ENCODE measurements around the gene GIT2.

GIT2 gene

GRCh38 chr12:109963330-109963729 is 32.8 kb downstream of the GIT2 start:
- no peak overlapping the region for H3K27ac ChIP-seq (ENCODE audit: low read depth, low read length)
- no peak overlapping the region for H3K9ac ChIP-seq (ENCODE audit: low read length)
- H3K36me3 ChIP-seq (ENCODE audit: control insufficient read depth, insufficient read depth, low read length), result peaks cover 20% of the 10 kb centered on the region
- no peaks in the 10 kb centered on the region for H3K27me3 ChIP-seq (ENCODE audit: control insufficient read depth, insufficient read depth, low read length)
- H3K4me3 ChIP-seq (ENCODE audit: low read length), result no peak overlapping the region
- no peaks in the 10 kb centered on the region for H3K4me1 ChIP-seq (ENCODE audit: control insufficient read depth, insufficient read depth, low read length)

DNA sequence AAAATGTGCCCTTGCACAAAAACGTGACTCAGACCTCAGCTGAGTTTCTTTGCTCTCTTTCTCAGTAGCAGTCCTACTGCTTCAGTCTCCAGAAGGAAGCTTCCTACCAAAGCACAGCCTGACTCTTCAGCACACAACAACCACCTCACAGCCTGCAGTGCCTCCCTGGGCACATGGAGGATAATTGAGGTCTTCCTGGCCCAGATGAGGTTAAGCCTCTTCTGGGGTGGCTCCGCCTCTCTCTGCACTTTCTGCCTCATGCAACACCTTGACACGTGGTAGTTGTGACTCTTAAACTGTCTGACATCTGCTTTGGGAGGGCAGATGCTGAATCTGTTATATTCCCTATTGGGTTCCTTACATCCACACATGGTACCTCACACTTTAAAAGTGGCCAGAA is 33.8 kb downstream of the GIT2 start:
- Histone ChIP-seq H3K4me1 (ENCODE audit: control insufficient read depth, insufficient read depth, low read length) (no peaks in the 10 kb centered on the region), H3K36me3 (ENCODE audit: control insufficient read depth, insufficient read depth, low read length) (peaks cover 20% of the 10 kb centered on the region), H3K27ac (ENCODE audit: low read depth, low read length) (no peak overlapping the region), H3K4me3 (ENCODE audit: low read length) (no peak overlapping the region), H3K27me3 (ENCODE audit: control insufficient read depth, insufficient read depth, low read length) (no peaks in the 10 kb centered on the region), H3K9ac (ENCODE audit: low read length) (no peak overlapping the region)

DNA sequence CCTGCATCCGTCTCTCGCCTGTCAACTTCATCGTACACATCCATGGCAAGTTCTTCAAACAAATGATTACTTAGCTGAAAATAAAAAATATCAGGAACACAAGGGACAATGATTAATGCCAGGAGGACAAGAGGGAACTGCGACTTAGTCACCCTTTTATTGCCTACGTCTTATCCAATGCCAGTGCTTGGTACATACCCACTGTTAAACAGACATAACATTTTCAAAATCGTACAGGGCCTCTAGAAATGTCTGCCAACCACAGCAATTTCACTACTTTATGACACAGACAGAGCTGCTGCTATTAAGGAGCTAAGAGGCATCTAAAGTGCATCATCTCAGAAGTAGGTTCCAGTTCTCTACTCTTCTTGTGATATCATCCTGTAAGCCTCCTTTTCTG is 34.6 kb downstream of the GIT2 start:
- Histone ChIP-seq H3K27ac (ENCODE audit: low read depth, low read length) (no peak overlapping the region), H3K9ac (ENCODE audit: low read length) (no peak overlapping the region), H3K4me1 (ENCODE audit: control insufficient read depth, insufficient read depth, low read length) (no peaks in the 10 kb centered on the region), H3K27me3 (ENCODE audit: control insufficient read depth, insufficient read depth, low read length) (no peaks in the 10 kb centered on the region), H3K4me3 (ENCODE audit: low read length) (no peak overlapping the region), H3K36me3 (ENCODE audit: control insufficient read depth, insufficient read depth, low read length) (peaks cover 23% of the 10 kb centered on the region)

DNA sequence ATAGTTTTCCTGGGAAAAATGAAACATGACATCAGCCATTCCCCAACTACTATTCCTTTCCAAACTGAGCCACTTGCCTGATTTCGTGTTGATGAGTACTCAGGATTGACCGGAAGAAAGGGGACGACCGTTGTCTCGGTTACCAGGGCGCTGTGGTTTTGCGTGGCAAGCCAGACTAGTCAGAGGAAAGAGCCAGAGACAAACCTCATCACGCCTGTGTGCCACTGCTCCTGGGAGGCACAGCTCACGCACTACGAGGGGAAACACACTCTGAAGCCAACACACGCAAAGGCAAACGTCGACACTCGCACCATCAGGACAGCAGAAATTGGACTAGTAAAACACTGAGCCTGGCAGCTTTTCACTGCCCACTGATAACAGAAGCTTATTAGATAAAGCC is 35.0 kb downstream of the GIT2 start:
- H3K4me3 ChIP-seq (ENCODE audit: low read length), result no peak overlapping the region
- H3K27ac ChIP-seq (ENCODE audit: low read depth, low read length), result no peak overlapping the region
- no peaks in the 10 kb centered on the region for H3K4me1 ChIP-seq (ENCODE audit: control insufficient read depth, insufficient read depth, low read length)
- no peaks in the 10 kb centered on the region for H3K27me3 ChIP-seq (ENCODE audit: control insufficient read depth, insufficient read depth, low read length)
- H3K36me3 ChIP-seq (ENCODE audit: control insufficient read depth, insufficient read depth, low read length), result peaks cover 23% of the 10 kb centered on the region
- no peak overlapping the region for H3K9ac ChIP-seq (ENCODE audit: low read length)

- H3K4me1 ChIP-seq (ENCODE audit: control insufficient read depth, insufficient read depth, low read length), result no peaks in the 10 kb centered on the region
- H3K27me3 ChIP-seq (ENCODE audit: control insufficient read depth, insufficient read depth, low read length), result no peaks in the 10 kb centered on the region
- no peak overlapping the region for H3K4me3 ChIP-seq (ENCODE audit: low read length)
- H3K27ac ChIP-seq (ENCODE audit: low read depth, low read length), result no peak overlapping the region
- no peak overlapping the region for H3K9ac ChIP-seq (ENCODE audit: low read length)
- H3K36me3 ChIP-seq (ENCODE audit: control insufficient read depth, insufficient read depth, low read length), result peaks cover 20% of the 10 kb centered on the region
These were observed 36.6 kb downstream of the GIT2 start for GRCh38 chr12:109959411-109960093.

DNA sequence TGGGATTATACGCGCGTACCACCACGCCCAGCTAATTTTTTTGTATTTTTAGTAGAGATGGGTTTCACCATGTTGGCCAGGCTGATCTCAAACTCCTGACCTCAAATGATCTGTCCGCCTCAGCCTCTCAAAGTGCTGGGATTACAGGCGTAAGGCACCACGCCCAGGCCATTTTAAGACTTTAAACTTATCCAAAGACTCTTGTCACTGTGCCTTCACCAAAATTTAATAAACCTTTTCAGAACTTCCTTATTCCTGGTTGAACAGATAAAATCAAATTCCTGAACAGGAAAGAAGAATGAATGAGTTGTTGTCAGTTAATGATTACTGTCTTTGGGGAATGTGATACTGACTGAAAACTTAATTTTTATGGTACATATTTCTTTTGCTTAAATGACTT is 37.8 kb downstream of the GIT2 start:
- no peak overlapping the region for H3K4me3 ChIP-seq (ENCODE audit: low read length)
- H3K27me3 ChIP-seq (ENCODE audit: control insufficient read depth, insufficient read depth, low read length), result no peaks in the 10 kb centered on the region
- H3K9ac ChIP-seq (ENCODE audit: low read length), result no peak overlapping the region
- no peaks in the 10 kb centered on the region for H3K4me1 ChIP-seq (ENCODE audit: control insufficient read depth, insufficient read depth, low read length)
- H3K27ac ChIP-seq (ENCODE audit: low read depth, low read length), result no peak overlapping the region
- H3K36me3 ChIP-seq (ENCODE audit: control insufficient read depth, insufficient read depth, low read length), result peaks cover 20% of the 10 kb centered on the region

GRCh38 chr12:109953656-109954055 is 42.5 kb downstream of the GIT2 start:
- Histone ChIP-seq H3K27ac (ENCODE audit: low read depth, low read length) (no peak overlapping the region), H3K4me1 (ENCODE audit: control insufficient read depth, insufficient read depth, low read length) (peaks cover 12% of the 10 kb centered on the region), H3K4me3 (ENCODE audit: low read length) (no peak overlapping the region), H3K27me3 (ENCODE audit: control insufficient read depth, insufficient read depth, low read length) (no peaks in the 10 kb centered on the region), H3K36me3 (ENCODE audit: control insufficient read depth, insufficient read depth, low read length) (peaks cover 22% of the 10 kb centered on the region), H3K9ac (ENCODE audit: low read length) (no peak overlapping the region)

- Histone ChIP-seq H3K4me3 (ENCODE audit: low read length) (no peak overlapping the region), H3K27me3 (ENCODE audit: control insufficient read depth, insufficient read depth, low read length) (no peaks in the 10 kb centered on the region), H3K27ac (ENCODE audit: low read depth, low read length) (no peak overlapping the region), H3K4me1 (ENCODE audit: control insufficient read depth, insufficient read depth, low read length) (peaks cover 19% of the 10 kb centered on the region), H3K9ac (ENCODE audit: low read length) (no peak overlapping the region), H3K36me3 (ENCODE audit: control insufficient read depth, insufficient read depth, low read length) (peaks cover 26% of the 10 kb centered on the region)
These were observed 43.3 kb downstream of the GIT2 start for GRCh38 chr12:109952873-109953272.

DNA sequence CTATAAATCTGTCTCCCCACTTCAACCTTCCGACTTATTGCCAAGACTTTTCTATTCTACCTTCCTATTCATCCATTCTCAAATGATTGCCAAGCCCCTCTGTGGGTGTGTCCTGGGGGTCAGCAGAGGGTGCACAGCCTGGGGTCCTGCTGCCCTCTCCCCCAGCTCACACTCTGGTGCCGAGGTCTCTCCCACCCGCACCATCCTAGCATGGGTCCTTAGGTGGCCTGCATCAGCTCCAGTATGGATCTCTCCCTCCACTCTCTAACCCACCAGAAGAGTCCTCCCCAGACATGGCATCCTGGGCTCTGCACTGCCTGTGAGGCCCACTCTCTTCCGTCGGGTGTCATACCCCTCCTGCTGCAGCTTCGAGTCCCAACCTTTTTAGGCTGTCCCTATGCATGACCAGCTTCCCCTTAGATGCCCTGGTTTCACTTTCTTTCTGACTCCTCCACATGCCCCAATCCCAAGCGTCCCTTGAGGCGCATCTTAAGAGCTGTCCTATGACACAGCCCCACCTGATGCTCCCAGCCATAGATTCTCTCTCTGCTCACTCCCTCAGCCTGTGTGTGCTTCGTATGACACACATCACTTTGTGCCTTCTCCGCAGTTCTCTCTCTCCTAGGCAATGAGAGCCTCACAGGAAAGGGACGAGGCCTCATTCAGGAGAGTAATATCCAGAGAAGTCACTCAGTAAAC is 43.9 kb downstream of the GIT2 start:
- H3K9ac ChIP-seq (ENCODE audit: low read length), result no peak overlapping the region
- no peak overlapping the region for H3K4me3 ChIP-seq (ENCODE audit: low read length)
- H3K27me3 ChIP-seq (ENCODE audit: control insufficient read depth, insufficient read depth, low read length), result no peaks in the 10 kb centered on the region
- peaks cover 26% of the 10 kb centered on the region for H3K36me3 ChIP-seq (ENCODE audit: control insufficient read depth, insufficient read depth, low read length)
- peaks cover 21% of the 10 kb centered on the region for H3K4me1 ChIP-seq (ENCODE audit: control insufficient read depth, insufficient read depth, low read length)
- peak overlapping the region; percentile 10 for H3K27ac ChIP-seq (ENCODE audit: low read depth, low read length)

DNA sequence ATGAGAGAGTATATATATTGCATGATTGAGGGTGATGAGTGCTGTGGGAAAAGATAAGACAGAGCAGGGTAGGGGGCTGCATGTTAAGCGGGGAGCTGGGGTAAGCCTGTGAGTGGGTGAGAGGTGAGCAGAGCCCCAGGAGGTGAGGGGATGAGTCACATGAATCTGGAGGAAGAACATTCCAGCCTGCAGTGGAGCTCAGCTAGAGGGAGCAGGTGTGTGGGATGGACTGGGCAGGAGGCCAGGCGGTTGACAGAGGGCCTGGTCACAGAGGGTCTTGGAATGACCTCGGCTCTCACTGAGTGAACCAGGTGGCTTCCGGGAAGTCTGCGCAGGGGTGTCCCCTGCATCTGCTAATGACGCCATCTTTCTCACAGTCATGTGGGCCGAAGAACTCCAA is 44.4 kb downstream of the GIT2 start:
- H3K27ac ChIP-seq (ENCODE audit: low read depth, low read length), result peak overlapping the region; percentile 28
- no peaks in the 10 kb centered on the region for H3K27me3 ChIP-seq (ENCODE audit: control insufficient read depth, insufficient read depth, low read length)
- H3K4me3 ChIP-seq (ENCODE audit: low read length), result no peak overlapping the region
- peaks cover 23% of the 10 kb centered on the region for H3K36me3 ChIP-seq (ENCODE audit: control insufficient read depth, insufficient read depth, low read length)
- H3K4me1 ChIP-seq (ENCODE audit: control insufficient read depth, insufficient read depth, low read length), result peaks cover 25% of the 10 kb centered on the region
- H3K9ac ChIP-seq (ENCODE audit: low read length), result no peak overlapping the region

DNA sequence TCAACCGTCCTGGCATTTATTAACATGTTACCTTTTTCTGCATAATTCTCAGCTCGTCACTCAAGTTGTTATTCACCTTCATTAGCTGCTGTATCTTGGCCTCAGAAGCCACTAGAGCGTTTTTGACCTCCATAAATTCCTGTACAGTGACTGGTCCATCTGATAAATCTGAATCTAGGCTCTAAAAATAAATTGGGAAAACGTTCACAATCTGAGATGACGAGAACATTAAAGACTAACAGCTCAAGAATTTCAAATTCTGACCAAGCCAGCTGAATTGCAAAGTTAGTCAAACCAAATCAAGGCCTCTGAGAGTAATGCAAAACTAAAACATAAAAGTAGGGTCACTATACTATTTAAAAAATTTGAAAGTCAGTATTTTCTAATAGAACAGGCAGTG is 45.0 kb downstream of the GIT2 start:
- peaks cover 27% of the 10 kb centered on the region for H3K4me1 ChIP-seq (ENCODE audit: control insufficient read depth, insufficient read depth, low read length)
- H3K36me3 ChIP-seq (ENCODE audit: control insufficient read depth, insufficient read depth, low read length), result peaks cover 23% of the 10 kb centered on the region
- H3K27ac ChIP-seq (ENCODE audit: low read depth, low read length), result peak overlapping the region; percentile 28
- no peak overlapping the region for H3K4me3 ChIP-seq (ENCODE audit: low read length)
- H3K9ac ChIP-seq (ENCODE audit: low read length), result no peak overlapping the region
- H3K27me3 ChIP-seq (ENCODE audit: control insufficient read depth, insufficient read depth, low read length), result no peaks in the 10 kb centered on the region

GRCh38 chr12:109950625-109951024 is 45.5 kb downstream of the GIT2 start:
- H3K4me3 ChIP-seq (ENCODE audit: low read length), result no peak overlapping the region
- H3K4me1 ChIP-seq (ENCODE audit: control insufficient read depth, insufficient read depth, low read length), result peaks cover 27% of the 10 kb centered on the region
- peaks cover 22% of the 10 kb centered on the region for H3K36me3 ChIP-seq (ENCODE audit: control insufficient read depth, insufficient read depth, low read length)
- H3K9ac ChIP-seq (ENCODE audit: low read length), result no peak overlapping the region
- H3K27me3 ChIP-seq (ENCODE audit: control insufficient read depth, insufficient read depth, low read length), result no peaks in the 10 kb centered on the region
- peak overlapping the region; percentile 21 for H3K27ac ChIP-seq (ENCODE audit: low read depth, low read length)

GRCh38 chr12:109949089-109949488 is 47.1 kb downstream of the GIT2 start:
- H3K4me1 ChIP-seq (ENCODE audit: control insufficient read depth, insufficient read depth, low read length), result peaks cover 27% of the 10 kb centered on the region
- H3K9ac ChIP-seq (ENCODE audit: low read length), result no peak overlapping the region
- H3K27me3 ChIP-seq (ENCODE audit: control insufficient read depth, insufficient read depth, low read length), result no peaks in the 10 kb centered on the region
- peaks cover 22% of the 10 kb centered on the region for H3K36me3 ChIP-seq (ENCODE audit: control insufficient read depth, insufficient read depth, low read length)
- no peak overlapping the region for H3K4me3 ChIP-seq (ENCODE audit: low read length)
- H3K27ac ChIP-seq (ENCODE audit: low read depth, low read length), result no peak overlapping the region

All from rectal smooth muscle tissue (tissue), 1 donor.